Fibroblast of peridontal ligament (primary cell): ENCODE data around the gene HMGN4.
"Not testable (repeated sequence)": the region's sequence is repeated elsewhere in the genome, so short reads cannot be mapped to it uniquely, and the experiment has no call there.

ENCODE experiments used
- DNase-seq: peaks from one replicate; pipeline ENCODE4 v3.0.0-alpha.2; 2010; ENCODE audit errors: extremely low read depth

Gene HMGN4

GRCh38 chr6:26522486-26523228 is 15.5 kb upstream of the HMGN4 start:
- DNase-seq: not testable (repeated sequence)

- DNase-seq: not testable (repeated sequence)
These were observed 13.9 kb upstream of the HMGN4 start for GRCh38 chr6:26524314-26524713.

- no peak for DNase-seq
These were observed 13.3 kb upstream of the HMGN4 start for GRCh38 chr6:26524722-26525370.

GRCh38 chr6:26525838-26526237 is 12.3 kb upstream of the HMGN4 start:
- no peak for DNase-seq

- DNase-seq: no peak
These were observed 11.2 kb upstream of the HMGN4 start for GRCh38 chr6:26526928-26527327.

GRCh38 chr6:26530203-26530602 is 8.0 kb upstream of the HMGN4 start:
- no peak for DNase-seq

- DNase-seq: no peak
These were observed 6.3 kb upstream of the HMGN4 start for GRCh38 chr6:26531897-26532296.

- DNase-seq: peak; percentile 96
These were observed 5.3 kb upstream of the HMGN4 start for GRCh38 chr6:26532699-26533531.

- no peak for DNase-seq
These were observed 4.6 kb upstream of the HMGN4 start for GRCh38 chr6:26533532-26533931.

- no peak for DNase-seq
These were observed 3.3 kb upstream of the HMGN4 start for GRCh38 chr6:26534681-26535465.

- peak; percentile 84 for DNase-seq
These were observed 1.5 kb upstream of the HMGN4 start for GRCh38 chr6:26536571-26537159.

GRCh38 chr6:26537160-26537845 is 863 bp upstream of the HMGN4 start:
- peak; percentile 91 for DNase-seq

GRCh38 chr6:26538572-26538902 is 371 bp downstream of the HMGN4 start:
- DNase-seq: peak; percentile 28

GRCh38 chr6:26539071-26539615 is 977 bp downstream of the HMGN4 start:
- DNase-seq: peak; percentile 18

- DNase-seq: no peak
These were observed 3.4 kb downstream of the HMGN4 start for GRCh38 chr6:26541579-26541978.

- DNase-seq: no peak
These were observed 5.8 kb downstream of the HMGN4 start for GRCh38 chr6:26543953-26544352.

- no peak for DNase-seq
These were observed 6.3 kb downstream of the HMGN4 start for GRCh38 chr6:26544473-26544872.

- no peak for DNase-seq
These were observed 7.5 kb downstream of the HMGN4 start for GRCh38 chr6:26545627-26546026.

GRCh38 chr6:26547363-26547762 is 9.2 kb downstream of the HMGN4 start:
- DNase-seq: not testable (repeated sequence)

GRCh38 chr6:26550250-26550993 is 12.3 kb downstream of the HMGN4 start:
- peak; percentile 45 for DNase-seq
